Astrocyte of the hippocampus (primary cell): ENCODE results near the gene TRAF3IP3.

Experiments
- DNase-seq: peaks from one replicate; pipeline ENCODE4 v3.0.0; 2011; ENCODE audit warnings: low read depth, low spot score

Gene TRAF3IP3

GRCh38 chr1:209736490-209737117, 19.2 kb upstream of the TRAF3IP3 start:
- DNase-seq = no peak

- no peak for DNase-seq
Observed at GRCh38 chr1:209737118-209737505, 18.7 kb upstream of the TRAF3IP3 start.

- DNase-seq = no peak
Observed at GRCh38 chr1:209738270-209738669, 17.6 kb upstream of the TRAF3IP3 start.

GRCh38 chr1:209741193-209741592, 14.7 kb upstream of the TRAF3IP3 start:
- no peak for DNase-seq

GRCh38 chr1:209741889-209742288, 14.0 kb upstream of the TRAF3IP3 start:
- DNase-seq = no peak

- peak; percentile 4 for DNase-seq
Observed at GRCh38 chr1:209742409-209743144, 13.3 kb upstream of the TRAF3IP3 start.

GRCh38 chr1:209743145-209743482, 12.7 kb upstream of the TRAF3IP3 start:
- peak; percentile 88 for DNase-seq

- no peak for DNase-seq
Observed at GRCh38 chr1:209746451-209747165, 9.2 kb upstream of the TRAF3IP3 start.

GRCh38 chr1:209747580-209748262, 8.1 kb upstream of the TRAF3IP3 start:
- DNase-seq = peak; percentile 89

- DNase-seq = no peak
Observed at GRCh38 chr1:209748620-209749019, 7.2 kb upstream of the TRAF3IP3 start.

- no peak for DNase-seq
Observed at GRCh38 chr1:209749205-209749604, 6.6 kb upstream of the TRAF3IP3 start.

GRCh38 chr1:209749670-209750323, 6.1 kb upstream of the TRAF3IP3 start:
- no peak for DNase-seq

- no peak for DNase-seq
Observed at GRCh38 chr1:209751627-209752231, 4.1 kb upstream of the TRAF3IP3 start.

GRCh38 chr1:209752890-209753289, 3.0 kb upstream of the TRAF3IP3 start:
- no peak for DNase-seq

GRCh38 chr1:209755256-209755655, 597 bp upstream of the TRAF3IP3 start:
- no peak for DNase-seq

- no peak for DNase-seq
Observed at GRCh38 chr1:209756615-209757445, 977 bp downstream of the TRAF3IP3 start.

GRCh38 chr1:209758400-209758799, 2.5 kb downstream of the TRAF3IP3 start:
- no peak for DNase-seq

- no peak for DNase-seq
Observed at GRCh38 chr1:209759829-209760359, 4.0 kb downstream of the TRAF3IP3 start.

- DNase-seq = no peak
Observed at GRCh38 chr1:209761011-209761635, 5.3 kb downstream of the TRAF3IP3 start.

GRCh38 chr1:209766051-209766450, 10.2 kb downstream of the TRAF3IP3 start:
- DNase-seq = no peak
